Measurements from ENCODE around the gene MAML3.
"Not testable (repeated sequence)": the region's sequence is repeated elsewhere in the genome, so short reads cannot be mapped to it uniquely, and the experiment has no call there.

Gene MAML3

GRCh38 chr4:139700568-139700967, 453.4 kb downstream of the MAML3 start:
- no peak for TF ChIP-seq CTCF (IDR thresholded peaks at IDR 0.05; ENCODE audit: extremely low read depth, missing control alignments)
- DNase-seq (ENCODE audit: low spot score): no peak

- not testable (repeated sequence) for DNase-seq (ENCODE audit: low spot score)
Observed at GRCh38 chr4:139698167-139698925, 455.6 kb downstream of the MAML3 start.

GRCh38 chr4:139696491-139696890, 457.5 kb downstream of the MAML3 start:
- no peak for TF ChIP-seq CTCF (IDR thresholded peaks at IDR 0.05; ENCODE audit: extremely low read depth, missing control alignments)

GRCh38 chr4:139694522-139695107, 459.4 kb downstream of the MAML3 start:
- no peak for TF ChIP-seq CTCF (IDR thresholded peaks at IDR 0.05; ENCODE audit: extremely low read depth, missing control alignments)
- DNase-seq (ENCODE audit: low spot score): no peak

More at GRCh38 chr4:139696491-139696890, 457.5 kb downstream of the MAML3 start:
- no peak for DNase-seq (ENCODE audit: low spot score)

- no peak for DNase-seq (ENCODE audit: low spot score)
- no peak for TF ChIP-seq CTCF (IDR thresholded peaks at IDR 0.05; ENCODE audit: extremely low read depth, missing control alignments)
Observed at GRCh38 chr4:139692309-139693012, 461.5 kb downstream of the MAML3 start.

- TF ChIP-seq CTCF (IDR thresholded peaks at IDR 0.05; ENCODE audit: extremely low read depth, missing control alignments): no peak
Observed at GRCh38 chr4:139690419-139690818, 463.6 kb downstream of the MAML3 start.

GRCh38 chr4:139689093-139689722, 464.8 kb downstream of the MAML3 start:
- DNase-seq (ENCODE audit: low spot score): no peak
- TF ChIP-seq CTCF (IDR thresholded peaks at IDR 0.05; ENCODE audit: extremely low read depth, missing control alignments): no peak

More at GRCh38 chr4:139690419-139690818, 463.6 kb downstream of the MAML3 start:
- no peak for DNase-seq (ENCODE audit: low spot score)
